DMS153 (cell line): ENCODE results near the gene THADA.

Experiments used
- DNase-seq: peaks from one replicate; lab custom pipeline; 2025; lab: John Stamatoyannopoulos, UW

The THADA gene

DNA sequence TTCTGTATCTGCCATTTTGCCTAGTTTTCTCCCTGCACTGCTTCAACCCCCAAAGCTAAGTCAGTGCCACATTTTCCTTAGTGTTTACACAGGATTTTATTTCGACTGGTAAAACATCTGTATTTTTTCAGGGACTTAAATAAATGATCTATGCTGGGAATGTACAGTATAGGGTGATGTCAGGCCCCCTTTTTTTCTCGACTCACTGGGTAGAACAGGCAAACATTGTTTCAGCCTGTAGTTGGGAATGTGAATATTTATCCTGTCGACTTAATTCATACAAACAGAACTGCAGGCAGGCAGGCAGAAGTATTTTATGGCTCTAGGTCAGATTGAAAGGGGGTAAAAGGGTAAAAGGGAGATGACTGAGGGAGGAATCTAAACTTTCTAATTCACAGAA is 245.9 kb downstream of the THADA start:
- no peak for DNase-seq

DNA sequence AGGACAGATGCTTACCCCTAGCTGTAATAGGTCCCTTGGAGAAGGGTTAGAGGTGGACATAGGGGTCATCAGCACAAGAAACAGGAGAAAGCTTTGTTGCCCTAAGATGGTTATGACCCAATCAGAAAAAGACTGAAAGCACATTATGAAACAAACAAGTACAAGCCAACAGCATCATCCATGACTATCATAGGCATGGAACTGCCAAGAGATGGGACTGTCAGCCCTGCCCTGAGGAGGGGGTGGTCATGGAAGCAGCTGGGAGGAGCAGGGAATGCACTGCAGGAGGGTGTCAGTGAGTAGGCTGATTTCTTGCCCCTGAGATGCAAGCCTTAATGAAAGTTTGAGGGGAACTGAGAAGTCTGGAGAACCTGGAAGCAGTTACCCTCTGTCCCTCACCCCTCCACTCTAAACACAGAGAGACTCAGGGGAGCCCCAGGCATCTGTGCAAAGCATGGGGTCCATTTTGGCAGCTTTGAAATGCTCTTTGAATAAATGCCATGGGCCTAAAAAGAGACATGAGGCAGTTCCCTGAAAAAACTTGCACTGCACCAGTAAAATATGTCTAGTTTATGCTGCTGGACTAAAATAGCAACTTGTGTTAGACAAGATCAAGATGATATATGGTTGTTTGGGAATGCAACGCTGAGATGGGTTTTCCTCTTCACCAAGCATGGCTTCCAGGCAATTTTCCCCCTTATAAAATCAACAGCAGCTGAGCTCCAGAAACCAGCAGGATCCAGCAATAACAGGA is 246.8 kb downstream of the THADA start:
- no peak for DNase-seq

DNA sequence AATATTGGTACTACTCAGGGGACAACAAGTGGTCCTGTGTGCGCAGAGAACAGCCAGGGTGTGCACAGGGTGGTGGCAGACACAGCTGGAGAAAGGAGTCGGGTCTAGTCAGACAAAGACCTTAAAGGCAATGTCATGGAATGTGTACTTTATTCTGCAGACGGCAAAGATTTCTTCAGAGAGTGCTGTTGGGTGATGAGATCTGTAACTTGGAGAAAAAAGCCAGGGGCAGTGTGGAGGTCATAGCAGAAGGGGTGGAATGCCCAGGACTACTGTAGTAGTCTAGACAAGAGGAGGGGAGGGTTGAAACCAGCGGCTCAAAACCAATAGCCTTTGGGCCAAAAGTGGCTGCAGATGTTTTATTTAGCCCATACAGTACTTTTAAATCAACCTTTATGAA is 248.1 kb downstream of the THADA start:
- no peak for DNase-seq

DNA sequence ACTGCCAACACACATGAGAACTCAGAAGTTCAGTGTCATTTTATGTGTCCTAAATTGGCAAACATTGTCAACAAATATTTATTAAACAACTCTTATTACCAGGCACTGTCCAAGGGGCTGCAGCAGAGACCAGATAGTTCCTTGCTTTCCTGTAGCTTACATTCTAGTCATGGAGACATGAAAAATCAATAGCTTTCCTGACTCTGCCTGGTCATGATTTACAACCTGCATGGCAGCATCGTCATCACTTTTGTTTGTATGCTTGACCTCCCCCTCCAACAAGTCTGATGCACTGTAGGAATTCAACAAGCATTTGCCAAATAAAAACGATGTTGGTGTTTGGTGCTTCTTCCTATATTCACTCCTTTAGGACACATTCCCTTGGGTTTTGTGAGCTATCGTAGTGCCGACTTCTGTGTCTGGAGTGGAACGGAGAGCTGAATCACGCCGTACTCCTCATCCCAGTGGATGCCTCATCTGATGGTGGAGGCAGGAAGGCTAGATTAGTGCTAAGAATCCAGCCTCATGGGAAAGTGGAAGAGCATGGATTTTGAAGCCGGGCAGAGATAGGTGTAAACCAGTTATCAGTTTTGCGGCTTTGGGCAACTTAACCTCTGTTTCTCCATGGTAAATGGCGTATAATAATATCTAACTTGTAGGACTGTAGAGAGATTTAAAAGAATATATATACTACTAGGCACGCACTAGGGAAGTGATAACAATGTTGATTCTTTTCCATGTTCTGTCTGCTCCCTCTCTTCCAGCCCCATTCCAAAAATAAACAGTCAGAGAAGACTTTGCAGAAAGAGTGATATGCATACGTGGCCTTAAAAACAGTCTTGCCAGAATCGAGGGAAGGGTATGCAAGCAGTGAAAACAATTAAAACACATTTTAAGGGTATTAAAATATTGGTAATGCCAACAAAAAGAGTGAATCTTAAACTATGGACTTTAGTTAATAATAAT is 249.0 kb downstream of the THADA start:
- no peak for DNase-seq

DNA sequence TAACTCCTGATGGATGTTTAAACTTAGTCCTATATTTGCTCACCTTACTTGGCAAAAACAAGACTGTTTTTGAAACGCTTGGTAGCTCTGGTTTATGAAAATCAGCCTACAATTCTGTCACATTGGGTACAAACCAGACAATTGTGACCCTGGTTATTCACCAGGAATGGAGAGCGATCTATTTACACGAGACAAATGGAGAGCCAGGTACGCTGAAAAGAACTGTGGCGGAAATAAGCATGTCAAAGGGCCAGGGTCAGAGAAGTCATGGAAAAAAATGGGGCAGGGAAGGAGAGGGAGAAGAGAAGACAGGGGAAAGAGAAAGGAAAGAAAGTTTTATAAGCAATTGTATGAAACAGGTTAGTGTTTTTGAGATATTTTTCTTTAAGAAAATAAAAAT is 250.0 kb downstream of the THADA start:
- DNase-seq: peak; percentile 31

DNA sequence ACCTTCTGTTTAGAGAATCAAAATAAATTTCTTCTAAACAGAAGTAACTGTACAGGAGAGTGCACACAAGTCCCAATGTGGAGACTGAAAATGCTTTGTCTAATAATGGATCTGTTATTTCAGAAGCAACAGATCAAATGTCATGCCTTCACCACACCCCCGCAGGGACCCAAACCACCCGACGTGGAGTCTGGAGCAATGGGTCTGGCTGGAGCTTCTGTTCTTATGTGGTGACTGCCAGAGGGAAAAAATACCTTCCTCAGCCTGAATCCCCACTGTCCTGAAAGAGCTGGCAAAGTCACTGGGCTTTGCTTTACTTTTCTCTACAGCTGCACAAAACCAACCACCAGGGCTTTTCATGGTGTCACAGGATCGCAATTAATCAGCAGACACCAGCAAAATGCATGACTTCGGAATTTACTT is 250.4 kb downstream of the THADA start:
- DNase-seq: no peak

DNA sequence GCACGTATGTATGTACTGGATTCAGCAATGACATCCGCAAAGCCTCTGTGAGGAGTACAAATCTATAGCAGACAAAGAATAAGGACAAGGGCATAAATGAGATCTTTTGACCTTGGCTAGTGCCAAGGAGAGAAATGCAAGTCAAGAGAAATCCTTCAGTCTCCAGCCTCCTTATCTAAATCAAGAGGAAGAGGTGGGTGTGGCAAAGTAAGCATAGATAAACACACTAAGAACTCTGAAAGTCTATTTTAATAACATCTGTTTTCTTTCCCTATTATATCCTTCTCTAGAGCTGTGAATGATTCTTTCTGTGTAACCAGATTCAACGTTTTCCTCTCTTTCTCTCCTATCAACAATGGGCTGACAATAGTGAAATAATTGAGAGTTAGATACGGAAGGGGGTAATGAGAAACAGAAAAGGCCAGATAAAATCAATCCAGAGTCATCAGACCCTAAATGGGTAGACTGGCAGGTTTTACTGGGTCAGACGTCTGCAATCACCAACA is 250.9 kb downstream of the THADA start:
- no peak for DNase-seq

DNA sequence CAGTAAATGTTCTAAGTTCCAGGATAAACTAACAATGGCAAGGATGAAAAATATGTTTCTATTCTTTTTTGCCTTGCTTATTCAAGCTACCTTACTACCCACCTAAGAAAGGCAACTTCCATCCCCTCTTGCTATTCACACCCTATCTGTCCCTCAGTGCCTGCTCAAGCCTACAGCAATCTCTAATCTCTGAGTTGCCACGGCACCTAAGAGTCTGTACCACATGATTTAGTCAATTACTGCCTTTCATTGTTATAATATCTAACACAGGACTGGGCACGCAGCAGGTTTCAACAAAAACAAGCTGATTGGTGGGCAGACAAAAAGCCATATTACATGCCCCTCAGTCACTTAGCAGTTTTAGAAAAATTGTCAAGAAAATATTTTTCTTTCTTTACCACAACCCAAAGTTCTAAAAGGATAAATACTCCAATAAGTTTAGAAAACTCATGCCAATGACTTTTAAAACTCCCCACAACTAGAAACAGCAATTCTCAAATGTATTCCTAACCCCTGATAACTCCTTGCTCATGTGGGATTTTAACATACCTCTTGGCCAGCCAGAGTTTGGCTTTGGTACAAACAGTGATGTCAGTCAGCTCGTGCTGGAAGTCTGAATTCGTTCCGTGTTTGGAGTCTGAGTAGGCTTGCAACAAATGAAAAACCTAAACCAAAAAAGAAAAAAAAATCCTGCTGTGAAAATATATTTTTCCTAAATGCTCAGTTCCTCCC is 252.1 kb downstream of the THADA start:
- no peak for DNase-seq

DNA sequence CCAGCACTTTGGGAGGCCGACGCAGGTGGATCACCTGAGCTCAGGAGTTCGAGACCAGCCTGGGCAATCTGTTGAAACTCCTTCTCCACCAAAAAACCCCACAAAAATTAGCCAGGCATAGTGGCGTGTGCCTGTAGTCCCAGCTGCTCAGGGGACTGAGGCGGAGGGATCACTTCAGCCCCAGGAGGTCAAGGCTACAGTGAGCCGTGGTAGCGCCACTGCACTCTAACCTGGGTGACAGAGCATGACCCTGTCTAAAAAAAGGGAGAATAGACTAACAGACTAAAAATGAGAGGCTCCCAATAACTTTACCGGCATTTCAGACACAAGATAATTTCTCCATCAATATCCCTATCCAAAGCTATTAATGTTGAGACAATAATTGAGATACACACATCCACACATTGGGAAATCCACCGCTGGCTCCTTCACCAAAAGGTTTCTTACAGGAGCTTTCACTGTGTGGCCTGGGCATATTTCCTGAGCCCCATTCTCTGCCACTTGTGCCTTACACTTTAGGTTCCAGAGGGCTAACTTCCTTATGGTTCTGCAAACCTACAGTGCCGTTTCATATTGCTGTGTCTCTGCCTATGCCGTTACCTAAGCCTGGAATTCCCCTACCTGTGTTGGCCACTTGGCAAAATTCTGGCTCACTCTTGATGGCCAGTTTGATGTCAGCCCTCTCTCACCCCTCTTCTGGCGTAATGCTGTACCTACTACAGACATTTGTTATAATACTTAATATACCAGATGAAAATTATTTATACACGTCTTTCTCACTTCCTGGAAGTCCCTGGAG is 253.7 kb downstream of the THADA start:
- DNase-seq: no peak

DNA sequence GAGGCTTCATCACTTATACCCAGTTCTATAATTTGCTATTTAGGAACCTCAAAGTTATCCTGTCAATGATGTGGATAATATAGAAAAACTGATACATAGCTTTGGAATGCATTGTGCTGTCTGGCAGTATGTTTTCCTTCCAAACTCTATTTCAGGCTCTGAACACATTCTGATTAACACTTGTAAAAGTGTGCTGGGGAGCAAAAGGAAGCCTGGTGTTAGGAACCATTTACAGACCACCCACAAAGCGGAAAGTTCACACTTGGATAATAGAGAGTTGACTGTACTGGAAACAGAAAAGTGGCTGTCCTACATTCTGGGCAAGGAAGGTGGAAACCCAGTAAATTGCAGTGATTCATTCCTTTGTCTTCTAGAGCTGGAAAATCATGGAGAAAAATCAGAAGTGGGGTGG is 254.9 kb downstream of the THADA start:
- no peak for DNase-seq

DNA sequence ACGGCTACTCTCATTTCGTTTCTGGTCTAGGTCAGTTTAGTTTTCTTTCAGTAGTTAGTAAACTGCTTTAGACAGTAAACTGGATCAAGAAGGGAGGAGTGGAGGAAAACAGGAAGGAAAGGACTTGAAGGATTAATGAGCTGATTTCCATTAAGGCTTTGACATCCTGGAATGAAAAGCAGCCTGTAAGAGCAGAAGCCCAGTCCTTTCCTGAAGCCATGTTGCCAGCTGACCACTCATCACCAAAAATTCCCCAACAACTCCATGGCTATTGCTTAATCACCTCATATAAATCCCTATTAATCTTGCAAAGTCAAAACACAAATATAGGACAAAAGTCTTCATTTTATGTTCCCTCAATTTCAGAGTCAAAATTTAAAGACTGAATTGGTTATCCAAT is 255.8 kb downstream of the THADA start:
- DNase-seq: no peak

DNA sequence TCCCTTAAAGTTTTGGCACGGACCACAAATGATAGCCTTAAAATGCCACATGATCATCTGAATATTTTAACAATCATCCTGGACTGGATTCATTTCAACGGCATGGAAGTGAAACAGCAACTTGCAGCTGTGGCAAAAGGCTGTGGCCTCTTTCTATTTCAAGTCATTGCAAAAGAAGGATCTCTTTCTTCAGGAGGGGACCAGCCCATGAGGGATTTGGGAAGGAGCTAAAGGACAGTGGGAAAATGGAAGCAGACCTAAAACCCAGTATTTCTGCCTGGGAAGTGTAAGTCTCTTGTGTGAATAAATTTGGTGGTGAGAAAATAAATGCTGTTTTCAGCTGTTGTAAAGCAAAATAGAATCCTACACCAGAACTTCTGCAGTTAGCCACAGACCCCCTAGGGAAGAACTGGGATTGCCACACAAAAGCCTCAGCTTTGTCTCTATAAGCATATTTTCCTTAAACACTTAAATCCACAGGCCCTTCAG is 262.1 kb downstream of the THADA start:
- DNase-seq: no peak

DNA sequence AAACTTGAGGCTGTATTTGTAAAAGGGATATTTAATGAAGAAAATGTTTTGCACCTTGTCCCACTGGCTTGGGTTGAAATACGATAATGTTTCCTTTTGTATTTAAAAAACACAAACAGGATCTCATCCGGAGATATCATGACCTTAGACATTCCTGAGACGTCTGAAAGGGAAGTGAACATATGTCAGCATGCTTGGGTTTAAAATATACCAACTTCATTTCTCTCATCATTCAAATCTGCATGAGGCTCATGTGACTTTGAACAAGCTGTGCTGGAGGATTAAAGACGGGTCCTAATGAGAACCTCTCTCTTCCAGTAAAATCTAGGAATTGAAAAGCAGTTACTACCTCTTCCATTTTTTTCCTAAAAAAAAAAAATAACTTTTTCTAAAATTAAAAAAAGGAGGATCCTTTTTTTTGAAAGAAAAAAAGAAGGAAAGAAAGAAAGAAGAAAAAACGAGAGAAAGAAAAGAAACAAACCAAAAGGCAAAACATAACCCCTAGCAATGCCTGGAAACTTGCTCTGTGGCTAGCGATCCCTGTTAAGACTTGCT is 262.7 kb downstream of the THADA start:
- no peak for DNase-seq

DNA sequence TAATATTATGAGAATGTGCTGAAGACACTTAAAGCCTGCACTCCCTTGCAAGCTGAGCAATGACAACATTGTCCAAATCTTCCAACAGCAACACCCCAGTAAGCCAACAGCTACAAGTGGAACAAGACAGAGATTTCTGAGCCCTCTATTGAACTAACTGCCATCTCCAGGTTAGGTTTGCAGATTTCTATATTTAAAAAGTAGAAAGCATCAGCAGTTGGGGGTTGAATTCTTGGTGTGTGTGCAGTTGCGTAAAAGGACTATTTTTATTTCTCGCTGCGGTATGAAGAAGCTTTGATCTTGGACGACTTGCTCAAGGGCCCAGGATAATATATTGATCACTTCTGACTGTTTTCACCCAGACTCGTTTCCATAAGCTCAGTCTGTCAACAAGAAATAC is 263.2 kb downstream of the THADA start:
- DNase-seq: no peak

DNA sequence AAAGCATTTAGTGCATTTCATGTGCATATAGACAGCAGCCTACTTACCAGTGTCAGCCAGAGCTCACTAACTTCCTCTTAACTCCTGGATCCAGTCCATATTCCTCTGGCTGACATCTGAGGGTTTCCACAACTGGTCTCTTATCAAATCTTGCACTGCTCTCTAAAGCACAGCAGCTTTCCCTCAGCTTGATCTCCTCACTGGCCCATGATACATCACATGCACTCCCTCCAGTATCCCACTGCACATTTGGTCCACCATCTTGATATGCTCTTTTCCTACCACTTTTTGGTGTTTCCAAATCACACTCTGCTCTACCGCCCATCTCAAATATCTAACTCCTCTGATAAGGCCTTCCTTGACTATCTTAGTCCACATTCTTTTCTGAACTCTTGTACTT is 264.4 kb downstream of the THADA start:
- no peak for DNase-seq

DNA sequence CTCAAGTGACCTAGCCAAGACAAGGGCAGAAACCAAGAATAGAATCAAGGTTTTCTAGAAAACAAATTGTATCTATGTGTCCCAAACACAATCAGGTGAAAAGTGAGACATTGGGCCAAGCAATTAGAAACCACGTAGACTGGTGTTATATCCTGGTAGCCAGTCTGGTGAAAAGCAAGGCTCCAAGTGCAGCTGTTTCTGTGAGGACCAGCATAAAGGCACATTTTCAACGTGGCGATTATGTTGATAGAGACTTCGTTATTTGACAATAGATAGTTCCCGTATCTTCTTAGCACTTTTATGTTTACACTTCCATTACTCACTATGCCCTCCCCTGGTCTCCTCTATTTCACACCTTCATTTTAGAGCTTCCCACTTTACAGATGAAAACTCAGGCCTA is 266.2 kb downstream of the THADA start:
- DNase-seq: no peak

DNA sequence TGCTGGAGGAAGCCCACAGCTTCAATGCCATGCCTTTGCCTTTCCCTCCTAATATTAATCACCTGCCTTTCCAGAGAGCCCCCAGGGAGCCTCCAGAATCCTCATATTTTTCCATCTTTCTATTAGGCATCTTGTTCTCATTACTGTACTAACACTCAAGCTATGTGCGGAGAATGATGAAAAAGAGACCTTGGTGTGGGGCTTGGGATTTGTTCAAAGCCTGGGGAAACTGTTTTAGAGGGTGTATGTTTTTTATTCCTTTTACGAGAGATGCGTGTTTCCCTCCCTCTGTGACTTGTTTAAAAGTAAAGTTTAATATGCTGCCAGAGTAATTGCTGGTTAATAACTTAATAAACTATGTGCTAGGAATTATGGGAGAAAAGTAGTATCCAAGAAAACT is 267.0 kb downstream of the THADA start:
- DNase-seq: no peak

DNA sequence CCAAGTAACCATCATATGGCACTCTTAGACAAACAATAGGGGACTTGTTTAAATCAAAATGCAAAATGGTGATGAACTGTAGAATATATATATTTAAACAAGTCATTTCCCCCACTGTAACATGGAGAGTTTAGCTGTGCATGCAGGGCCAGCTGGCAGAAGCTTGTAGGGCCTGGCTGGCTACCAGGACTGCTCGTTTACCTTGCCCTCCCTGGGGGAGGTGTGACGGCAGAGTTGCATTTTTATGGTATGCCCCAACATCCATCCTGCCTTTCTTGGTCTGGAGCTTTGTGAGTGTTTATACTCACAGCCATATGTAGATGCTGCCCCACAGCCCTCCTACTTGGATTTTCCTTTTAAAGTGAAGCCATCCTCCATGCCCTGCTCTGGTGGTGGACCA is 267.7 kb downstream of the THADA start:
- peak; percentile 22 for DNase-seq

DNA sequence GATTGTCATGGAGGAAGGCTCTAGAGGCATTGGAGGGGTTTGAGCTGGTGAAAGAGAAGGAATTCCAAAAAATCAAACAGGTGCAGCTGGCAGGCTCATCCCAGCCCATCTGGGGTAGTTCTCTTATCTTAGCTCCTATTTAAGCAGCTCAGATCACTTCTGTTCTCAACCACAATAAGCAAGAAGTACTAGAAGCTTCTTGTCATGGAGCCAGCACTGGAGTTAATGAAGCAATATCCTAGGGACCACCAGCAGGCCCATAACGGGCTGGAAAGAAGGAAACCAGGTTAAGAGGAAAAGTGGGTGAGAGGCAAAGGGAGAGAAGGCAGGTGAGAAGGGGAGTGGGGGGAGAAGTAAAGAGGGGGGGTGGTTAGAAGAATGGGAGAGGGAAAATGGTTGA is 268.7 kb downstream of the THADA start:
- no peak for DNase-seq

DNA sequence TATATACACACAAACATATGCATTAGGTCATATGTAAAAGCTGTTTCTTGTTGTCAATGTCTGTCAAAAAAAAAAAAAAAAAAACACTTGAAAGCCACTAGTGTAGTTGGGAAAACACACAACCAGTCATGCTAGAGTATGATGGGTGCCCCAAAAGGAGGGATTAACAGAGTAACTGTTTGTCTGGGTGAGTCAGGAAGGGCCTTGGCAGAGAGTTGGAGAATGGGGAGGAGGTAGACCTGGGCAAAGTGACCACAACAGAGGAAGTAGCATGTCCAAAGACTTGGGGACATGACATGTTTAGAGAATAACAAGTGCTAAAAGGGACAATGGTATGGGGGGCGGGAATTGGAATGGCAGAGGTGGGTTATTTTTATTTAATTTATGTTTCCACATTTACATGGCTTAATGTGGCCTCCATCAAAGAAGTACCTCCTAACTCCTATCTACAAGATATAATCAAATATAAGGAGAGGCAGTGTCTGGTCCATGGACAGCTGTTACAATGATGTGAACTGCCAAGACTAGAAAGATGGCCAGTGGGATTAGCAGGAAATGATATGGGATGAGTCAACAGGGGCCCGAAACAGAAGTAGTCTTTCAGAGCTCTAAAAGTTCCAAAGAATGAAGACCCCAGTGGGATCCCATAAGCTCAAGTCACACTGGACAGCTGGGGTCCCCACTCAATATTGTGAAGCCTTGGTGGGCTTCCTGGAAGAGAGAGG is 269.6 kb downstream of the THADA start:
- no peak for DNase-seq
